ENCODE data around the gene EBF4.

The EBF4 gene

DNA sequence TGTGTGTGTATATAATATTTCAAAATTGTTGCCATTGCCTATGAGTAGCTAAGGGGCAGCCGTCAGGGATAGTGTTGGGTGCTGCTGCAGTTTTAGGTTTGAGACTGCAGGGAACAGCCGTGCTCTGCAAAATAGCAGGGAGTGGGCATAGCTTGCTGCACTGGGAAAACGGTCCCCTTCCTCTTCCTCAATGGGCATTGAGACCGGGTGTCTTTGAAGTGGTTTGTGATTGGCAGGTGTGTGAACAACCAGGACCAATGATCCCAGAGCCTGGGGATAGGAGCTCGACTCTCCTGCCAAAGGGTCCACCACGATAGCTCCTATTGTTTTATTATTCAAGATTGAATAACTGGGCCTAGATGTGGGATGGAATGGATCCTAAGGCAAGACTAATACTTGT, 5.1 kb upstream of the EBF4 start:
- TF ChIP-seq CTCF (IDR thresholded peaks at IDR 0.05; ENCODE audit: low read depth, low read length) = no peak
- no peak for DNase-seq (ENCODE audit: extremely low read depth, low read depth)

DNA sequence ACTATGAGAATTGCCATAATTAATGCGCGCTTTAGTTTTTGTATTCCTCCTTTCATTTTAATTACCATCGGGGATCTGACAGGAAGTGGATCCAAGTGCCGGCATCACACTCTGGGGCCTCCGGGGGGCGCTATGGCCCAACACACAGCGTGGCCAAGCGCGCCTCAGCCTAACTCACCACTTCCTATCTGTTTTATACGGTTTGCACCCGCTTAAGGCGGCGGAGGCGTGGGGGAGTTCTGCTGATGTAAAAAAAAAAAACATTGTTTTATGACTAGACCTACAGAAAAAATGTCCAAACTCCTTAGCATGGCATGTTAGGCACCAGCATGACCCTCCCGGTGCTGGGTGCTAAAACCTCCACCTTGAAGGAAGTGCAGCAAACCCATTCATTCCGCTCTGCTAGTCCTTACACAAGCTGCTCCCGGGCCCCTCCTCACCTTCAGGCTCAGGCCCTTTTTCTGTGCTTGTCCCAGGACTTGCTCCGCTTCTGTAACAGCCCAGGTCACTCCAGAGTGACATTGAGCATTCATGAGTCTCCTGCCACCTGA, 4.5 kb upstream of the EBF4 start:
- DNase-seq (ENCODE audit: extremely low read depth, low read depth) = no peak

DNA sequence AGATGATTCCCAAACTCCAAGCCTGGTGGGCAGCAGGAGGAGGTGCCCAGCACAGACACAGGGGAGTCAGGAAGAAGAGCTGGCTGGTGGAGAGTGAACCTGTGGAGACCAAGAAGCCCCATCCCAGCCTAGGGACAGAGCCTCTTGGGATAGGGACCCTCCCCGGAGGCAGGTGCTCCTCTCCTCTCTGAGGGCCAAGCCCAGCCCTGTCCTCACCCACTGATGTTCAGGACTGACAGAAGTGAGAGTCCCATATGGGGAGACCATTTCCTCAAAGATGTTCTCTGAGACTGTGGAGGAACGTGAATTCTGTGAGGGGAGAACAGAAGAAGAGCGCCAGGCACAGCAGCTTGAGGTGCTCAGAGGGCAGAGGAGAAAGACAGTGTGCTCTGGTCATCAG, 2.4 kb upstream of the EBF4 start:
- no peak for TF ChIP-seq CTCF (IDR thresholded peaks at IDR 0.05; ENCODE audit: low read depth, low read length)
- DNase-seq (ENCODE audit: extremely low read depth, low read depth) = no peak

More for the DNA sequence above, 4.5 kb upstream of the EBF4 start:
- peak; percentile 42 for TF ChIP-seq CTCF (IDR thresholded peaks at IDR 0.05; ENCODE audit: low read depth, low read length)

- no peak for DNase-seq (ENCODE audit: extremely low read depth, low read depth)
- no peak for TF ChIP-seq CTCF (IDR thresholded peaks at IDR 0.05; ENCODE audit: low read depth, low read length)
Observed at GRCh38 chr20:2690718-2691117, 1.9 kb upstream of the EBF4 start.

DNA sequence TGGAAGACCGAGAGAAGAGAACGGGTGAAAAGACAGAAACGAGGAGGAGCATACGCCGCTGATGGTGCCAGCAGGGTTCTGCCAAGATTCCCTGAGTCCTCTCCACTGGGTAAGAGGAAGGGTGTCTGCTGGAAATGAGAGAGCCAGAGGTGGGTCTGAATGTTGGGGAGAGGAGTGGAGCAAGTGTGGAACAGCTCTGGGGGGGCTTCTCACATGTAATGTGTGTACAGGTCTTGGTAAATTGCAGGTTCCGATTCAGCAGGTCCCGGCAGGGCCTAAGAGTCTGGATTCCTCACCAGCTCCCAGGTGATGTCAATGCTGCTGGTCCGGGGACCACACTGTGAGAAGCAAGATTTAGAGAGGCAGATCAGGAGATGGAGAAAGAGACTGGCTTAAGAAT, 1.5 kb upstream of the EBF4 start:
- TF ChIP-seq CTCF (IDR thresholded peaks at IDR 0.05; ENCODE audit: low read depth, low read length) = no peak
- DNase-seq (ENCODE audit: extremely low read depth, low read depth) = no peak

DNA sequence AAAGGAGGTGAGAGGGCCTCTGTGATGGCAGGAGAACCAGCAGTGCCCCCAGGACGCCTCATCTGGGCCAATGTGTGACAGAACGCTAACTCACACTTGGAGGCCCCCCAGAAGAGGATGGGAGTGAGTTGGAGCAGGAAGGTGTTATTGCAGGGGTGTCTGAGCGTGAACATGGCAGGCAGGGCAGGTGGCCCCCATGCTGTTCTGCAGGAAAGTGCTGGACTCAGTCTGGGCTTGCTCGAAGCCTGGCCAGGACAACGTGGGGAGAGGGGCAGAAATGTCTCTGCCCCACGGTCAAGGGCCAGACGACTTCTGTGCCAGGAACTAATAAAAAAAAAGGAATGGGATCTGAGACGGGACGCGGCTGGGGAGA, 931 bp upstream of the EBF4 start:
- TF ChIP-seq CTCF (IDR thresholded peaks at IDR 0.05; ENCODE audit: low read depth, low read length) = no peak
- no peak for DNase-seq (ENCODE audit: extremely low read depth, low read depth)

DNA sequence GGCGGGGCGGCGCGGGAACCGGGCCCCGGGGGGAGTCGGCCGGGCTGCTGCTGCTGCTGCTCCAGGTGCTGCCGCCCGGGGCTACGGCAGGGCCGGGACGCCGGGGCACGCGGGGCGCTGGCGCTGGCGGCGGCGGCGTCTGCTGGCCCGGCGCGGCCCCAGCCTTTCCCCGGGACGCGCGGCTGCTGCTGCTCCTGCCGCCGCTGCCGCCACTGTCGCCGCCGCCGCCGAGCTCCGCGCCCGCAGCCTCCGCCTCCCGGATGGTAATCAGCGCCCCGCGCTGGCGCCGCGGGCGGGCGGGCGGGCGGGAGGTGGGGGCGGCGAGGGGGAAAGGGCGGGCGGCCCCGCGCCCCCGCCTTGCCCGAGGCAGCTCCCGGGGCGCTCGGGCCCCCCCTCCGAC, 306 bp downstream of the EBF4 start:
- TF ChIP-seq CTCF (IDR thresholded peaks at IDR 0.05; ENCODE audit: low read depth, low read length) = no peak
- DNase-seq (ENCODE audit: extremely low read depth, low read depth) = no peak
